Right atrium auricular region (tissue), 2 donors: Measurements from ENCODE around the gene AGBL4. TPM values are rescaled to one million over a fixed set of nuclear protein-coding genes. Genes with fewer than 3 reads are reported as not detected.
A peak's percentile ranks its signal among the peaks of the same experiment; 100 is the strongest.

Experiments
- DNase-seq: peaks from one replicate; pipeline ENCODE4 v3.0.0-alpha.2; 2019; ENCODE audit warnings: low spot score
- H3K27ac ChIP-seq, 2 donors: fragments of 200-600 bp; sonication (generic); 1 replicate in 1 of 2; 2 replicates in 1 of 2; pipeline ENCODE4 v1.5.1; 2016 to 2019
- H3K27me3 ChIP-seq, 2 donors: fragments of 200-600 bp; sonication (generic); one replicate each; pipeline versions ENCODE4 v1.5.1 to v1.6.0; 2017 to 2019
- H3K36me3 ChIP-seq: fragments of 200-600 bp; sonication (generic); one replicate; pipeline ENCODE4 v1.5.1; 2016
- H3K4me1 ChIP-seq, 2 donors: fragments of 200-600 bp; sonication (generic); one replicate each; pipeline versions ENCODE4 v1.5.1 to v1.6.0; 2017 to 2019
- H3K4me3 ChIP-seq, 2 donors: fragments of 200-600 bp; sonication (generic); 1 replicate in 1 of 2; 2 replicates in 1 of 2; pipeline ENCODE4 v1.5.1; 2017 to 2019; ENCODE audit warnings: mild to moderate bottlenecking in 1 of 2, moderate library complexity in 1 of 2
- H3K9me3 ChIP-seq, 2 donors: fragments of 200-600 bp; sonication (generic); one replicate each; pipeline ENCODE4 v1.5.1; 2019
- total RNA-seq, 2 donors: library from RNA; depleted of rRNA; stranded (reverse); fragments of >200 nt; gene quantifications; one replicate each; pipeline ENCODE4 v1.1.0, GENCODE V29; 2016
- TF ChIP-seq, protein P1 (sequence below), 2 donors: fragments of 200-600 bp; sonication (generic); IDR thresholded peaks; one replicate each; pipeline ENCODE4 v1.5.1; 2019; ENCODE audit warnings: antibody characterized with exemption in 2 of 2

Gene AGBL4
- total RNA-seq, 2 donors from 2014 or later: 0.94 to 1.7 TPM

DNA sequence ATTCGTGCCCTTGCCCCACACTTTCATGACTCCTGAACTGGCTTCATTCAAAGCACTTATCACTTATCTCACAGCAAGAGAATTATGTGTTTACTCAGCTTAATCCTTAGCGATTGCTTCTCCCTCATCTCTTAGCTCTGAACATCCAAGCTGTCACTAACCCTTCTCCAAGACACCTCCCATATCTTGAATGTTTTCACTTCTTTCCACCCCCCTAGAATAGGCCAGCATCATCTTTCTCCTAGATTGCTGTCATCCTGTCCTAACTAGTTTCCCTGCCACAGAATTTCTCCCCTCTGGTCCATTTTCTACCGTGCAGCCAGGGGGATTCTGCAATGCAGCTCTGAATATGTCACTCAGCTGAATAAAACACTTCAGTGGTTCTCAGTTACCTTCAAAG, 1483.2 kb downstream of the AGBL4 start:
- H3K9me3 ChIP-seq: no peaks in the 10 kb centered on the region
- TF ChIP-seq, protein P1, sequence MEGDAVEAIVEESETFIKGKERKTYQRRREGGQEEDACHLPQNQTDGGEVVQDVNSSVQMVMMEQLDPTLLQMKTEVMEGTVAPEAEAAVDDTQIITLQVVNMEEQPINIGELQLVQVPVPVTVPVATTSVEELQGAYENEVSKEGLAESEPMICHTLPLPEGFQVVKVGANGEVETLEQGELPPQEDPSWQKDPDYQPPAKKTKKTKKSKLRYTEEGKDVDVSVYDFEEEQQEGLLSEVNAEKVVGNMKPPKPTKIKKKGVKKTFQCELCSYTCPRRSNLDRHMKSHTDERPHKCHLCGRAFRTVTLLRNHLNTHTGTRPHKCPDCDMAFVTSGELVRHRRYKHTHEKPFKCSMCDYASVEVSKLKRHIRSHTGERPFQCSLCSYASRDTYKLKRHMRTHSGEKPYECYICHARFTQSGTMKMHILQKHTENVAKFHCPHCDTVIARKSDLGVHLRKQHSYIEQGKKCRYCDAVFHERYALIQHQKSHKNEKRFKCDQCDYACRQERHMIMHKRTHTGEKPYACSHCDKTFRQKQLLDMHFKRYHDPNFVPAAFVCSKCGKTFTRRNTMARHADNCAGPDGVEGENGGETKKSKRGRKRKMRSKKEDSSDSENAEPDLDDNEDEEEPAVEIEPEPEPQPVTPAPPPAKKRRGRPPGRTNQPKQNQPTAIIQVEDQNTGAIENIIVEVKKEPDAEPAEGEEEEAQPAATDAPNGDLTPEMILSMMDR (IDR thresholded peaks at IDR 0.05): no peak
- DNase-seq: no peak

DNA sequence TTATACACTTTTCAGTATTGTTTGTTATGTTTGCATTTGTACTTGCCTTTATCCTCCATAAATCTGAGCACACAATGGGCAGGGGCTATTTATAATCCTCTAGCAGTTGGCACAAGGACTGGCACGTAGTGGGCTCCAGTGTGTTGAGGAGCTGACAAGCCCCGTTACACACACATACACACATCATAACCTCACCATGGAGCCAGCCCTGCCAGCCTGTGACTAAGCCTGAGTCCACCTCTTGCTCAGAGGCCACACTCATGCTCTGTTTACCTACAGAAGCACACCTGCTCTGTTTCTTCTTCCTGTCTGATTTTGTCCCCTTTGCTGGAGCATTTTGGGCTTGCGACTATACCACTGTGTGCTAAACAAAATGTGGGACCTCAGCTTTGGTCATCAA, 1487.3 kb downstream of the AGBL4 start:
- H3K4me3 ChIP-seq: no peak overlapping the region
- no peak for DNase-seq
- H3K27ac ChIP-seq: no peak overlapping the region
- no peaks in the 10 kb centered on the region for H3K9me3 ChIP-seq
- no peaks in the 10 kb centered on the region for H3K4me1 ChIP-seq
- H3K27me3 ChIP-seq: no peaks in the 10 kb centered on the region
- TF ChIP-seq, protein P1 (IDR thresholded peaks at IDR 0.05): no peak
- H3K36me3 ChIP-seq: no peaks in the 10 kb centered on the region

More for the DNA sequence above, 1483.2 kb downstream of the AGBL4 start:
- no peaks in the 10 kb centered on the region for H3K36me3 ChIP-seq
- no peaks in the 10 kb centered on the region for H3K4me1 ChIP-seq
- H3K27ac ChIP-seq: no peak overlapping the region
- H3K27me3 ChIP-seq: no peaks in the 10 kb centered on the region
- no peak overlapping the region for H3K4me3 ChIP-seq

- no peak for DNase-seq
- no peaks in the 10 kb centered on the region for H3K36me3 ChIP-seq
- no peaks in the 10 kb centered on the region for H3K27me3 ChIP-seq
Observed at GRCh38 chr1:48532976-48533375, 1490.8 kb downstream of the AGBL4 start.

DNA sequence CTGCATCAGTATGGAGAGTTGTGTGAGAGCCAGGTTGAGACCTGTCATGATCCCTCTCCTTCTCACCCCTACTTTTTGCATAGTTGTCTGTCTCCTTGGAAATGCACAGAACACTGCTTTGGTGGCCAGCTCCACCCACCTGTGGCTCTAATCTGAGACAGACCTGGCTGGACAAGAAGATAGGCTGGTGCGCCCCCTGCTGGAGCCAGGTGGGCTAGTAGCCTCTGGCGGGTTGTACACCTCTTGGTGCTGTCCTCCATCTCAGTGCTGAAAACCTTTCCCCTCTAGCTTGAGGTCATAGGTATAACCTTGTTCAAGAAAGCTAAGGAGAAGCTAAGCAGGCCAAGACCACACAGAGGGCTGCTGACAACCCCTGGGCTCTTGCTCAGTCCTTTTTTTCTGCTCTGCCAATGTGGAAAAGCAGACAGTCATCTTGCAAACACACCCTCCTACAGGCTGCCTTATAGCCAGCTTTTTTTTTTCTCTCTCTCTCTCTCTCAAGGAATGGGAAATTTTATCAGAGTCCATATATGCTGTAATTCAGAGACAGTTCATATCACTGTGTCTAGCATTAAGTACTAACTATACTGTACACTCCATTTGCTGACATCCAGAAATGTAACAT, 1492.9 kb downstream of the AGBL4 start:
- Histone ChIP-seq H3K27me3 (no peaks in the 10 kb centered on the region), H3K9me3 (no peaks in the 10 kb centered on the region), H3K27ac (no peak overlapping the region), H3K4me1 (peaks cover 0 to 5% of the 10 kb centered on the region in 2 donors), H3K4me3 (no peak overlapping the region), H3K36me3 (no peaks in the 10 kb centered on the region)
- TF ChIP-seq, protein P1 (IDR thresholded peaks at IDR 0.05): peak in 1 of 2 donors; percentile 54
- no peak for DNase-seq

More at GRCh38 chr1:48532976-48533375, 1490.8 kb downstream of the AGBL4 start:
- Histone ChIP-seq H3K9me3 (no peaks in the 10 kb centered on the region), H3K27ac (no peak overlapping the region), H3K4me3 (no peak overlapping the region), H3K4me1 (no peaks in the 10 kb centered on the region)
- TF ChIP-seq, protein P1 (IDR thresholded peaks at IDR 0.05): no peak

- Histone ChIP-seq H3K27ac (no peak overlapping the region), H3K4me3 (no peak overlapping the region), H3K4me1 (peaks cover 0 to 6% of the 10 kb centered on the region in 2 donors), H3K36me3 (no peaks in the 10 kb centered on the region), H3K27me3 (no peaks in the 10 kb centered on the region), H3K9me3 (no peaks in the 10 kb centered on the region)
- no peak for DNase-seq
- TF ChIP-seq, protein P1 (IDR thresholded peaks at IDR 0.05): no peak
Observed at GRCh38 chr1:48527051-48527450, 1496.7 kb downstream of the AGBL4 start.
